ENCODE results near the gene LRRN2.
"Not testable (repeated sequence)": the region's sequence is repeated elsewhere in the genome, so short reads cannot be mapped to it uniquely, and the experiment has no call there.

LRRN2 gene

GRCh38 chr1:204571631-204572030 lies 113.9 kb downstream of the LRRN2 start:
- no peak for FAIRE-seq

GRCh38 chr1:204571128-204571527 lies 114.4 kb downstream of the LRRN2 start:
- FAIRE-seq = no peak

- FAIRE-seq = not testable (repeated sequence)
Measured at GRCh38 chr1:204570021-204570420, 115.5 kb downstream of the LRRN2 start.

- FAIRE-seq = no peak
Measured at GRCh38 chr1:204569478-204569877, 116.1 kb downstream of the LRRN2 start.

- FAIRE-seq = no peak
Measured at GRCh38 chr1:204568576-204569315, 116.8 kb downstream of the LRRN2 start.
